ENCODE results near the gene TCF7L2.

Gene TCF7L2

GRCh38 chr10:113128450-113129070 is 178.5 kb downstream of the TCF7L2 start:
- DNase-seq: no peak

- DNase-seq: no peak
Observed at GRCh38 chr10:113129117-113129516, 179.1 kb downstream of the TCF7L2 start.

GRCh38 chr10:113130014-113130641 is 180.1 kb downstream of the TCF7L2 start:
- no peak for DNase-seq

- DNase-seq: no peak
Observed at GRCh38 chr10:113131613-113132261, 181.7 kb downstream of the TCF7L2 start.

DNA sequence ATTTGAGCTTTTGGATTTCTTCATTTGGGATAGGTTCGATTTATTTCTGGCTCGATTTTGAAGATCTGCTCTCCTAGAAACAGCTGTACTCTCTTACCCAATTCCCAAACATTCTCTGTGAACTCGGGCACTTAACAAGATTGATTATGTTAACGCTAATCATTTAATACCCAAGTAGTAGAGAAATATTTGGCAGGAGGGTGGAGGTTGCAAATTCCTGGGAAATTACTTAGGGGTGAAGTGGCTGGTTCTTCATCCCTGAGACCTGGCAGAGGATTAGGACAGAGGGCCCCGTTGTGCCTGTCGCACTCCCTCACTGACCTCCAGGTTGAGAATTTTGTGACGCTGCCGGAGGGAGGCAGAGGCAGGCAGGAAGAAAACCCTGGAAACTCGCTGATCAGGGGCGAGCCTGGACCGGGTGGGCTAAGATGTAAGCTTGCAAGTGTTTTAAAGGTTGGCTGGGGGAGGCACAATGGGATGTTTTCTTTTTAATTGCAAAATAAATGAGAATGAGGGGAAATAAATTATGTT is 182.6 kb downstream of the TCF7L2 start:
- no peak for DNase-seq

DNA sequence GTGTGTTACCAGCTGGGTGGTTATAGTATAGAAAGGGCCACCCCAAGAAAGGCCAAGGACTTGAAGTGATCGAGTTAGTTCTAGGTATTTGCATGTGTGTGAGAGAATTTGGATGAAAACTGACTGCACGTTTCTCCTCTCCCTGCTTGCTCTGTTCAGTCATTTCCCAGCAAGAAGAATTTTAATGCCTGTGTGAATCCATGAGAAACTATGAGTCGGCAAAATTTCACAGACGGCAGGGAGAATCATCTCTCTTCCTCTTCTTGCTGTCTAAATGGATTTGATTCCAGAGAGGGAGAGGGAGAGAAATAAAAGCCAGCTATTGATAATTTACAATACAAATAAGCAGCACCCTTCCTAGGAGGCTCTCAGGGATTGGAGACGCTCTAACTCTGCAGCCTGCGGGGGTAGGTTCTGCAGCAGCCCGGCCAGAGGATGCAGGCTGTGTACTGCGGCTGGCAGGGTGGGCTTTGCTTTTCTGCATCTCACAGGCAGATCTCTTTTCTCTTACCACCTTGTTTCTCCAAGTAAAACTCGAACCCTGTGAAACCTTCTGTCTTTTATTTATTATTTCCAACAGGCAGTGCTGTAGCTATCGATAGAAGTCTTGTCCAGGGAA is 183.6 kb downstream of the TCF7L2 start:
- no peak for DNase-seq

DNA sequence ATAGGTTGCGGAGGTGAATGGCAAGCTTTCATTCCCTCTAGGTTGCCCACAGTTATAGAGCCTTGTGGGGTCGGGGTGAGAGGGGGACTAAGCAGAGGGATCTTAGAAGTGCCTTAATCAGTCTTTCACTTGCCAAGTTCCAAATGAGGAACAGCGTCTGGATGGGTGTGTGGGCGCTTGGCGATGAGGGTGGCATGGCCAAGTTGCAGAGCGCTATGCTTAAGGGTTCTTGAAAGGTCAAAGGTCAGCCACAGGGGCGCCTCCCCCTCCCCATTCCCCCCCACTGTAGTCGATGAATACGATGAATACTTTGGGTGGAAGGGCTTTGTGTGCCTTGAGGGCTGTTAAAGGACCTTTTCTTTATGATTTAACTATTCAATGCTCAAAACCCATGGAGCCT is 185.0 kb downstream of the TCF7L2 start:
- no peak for DNase-seq

DNA sequence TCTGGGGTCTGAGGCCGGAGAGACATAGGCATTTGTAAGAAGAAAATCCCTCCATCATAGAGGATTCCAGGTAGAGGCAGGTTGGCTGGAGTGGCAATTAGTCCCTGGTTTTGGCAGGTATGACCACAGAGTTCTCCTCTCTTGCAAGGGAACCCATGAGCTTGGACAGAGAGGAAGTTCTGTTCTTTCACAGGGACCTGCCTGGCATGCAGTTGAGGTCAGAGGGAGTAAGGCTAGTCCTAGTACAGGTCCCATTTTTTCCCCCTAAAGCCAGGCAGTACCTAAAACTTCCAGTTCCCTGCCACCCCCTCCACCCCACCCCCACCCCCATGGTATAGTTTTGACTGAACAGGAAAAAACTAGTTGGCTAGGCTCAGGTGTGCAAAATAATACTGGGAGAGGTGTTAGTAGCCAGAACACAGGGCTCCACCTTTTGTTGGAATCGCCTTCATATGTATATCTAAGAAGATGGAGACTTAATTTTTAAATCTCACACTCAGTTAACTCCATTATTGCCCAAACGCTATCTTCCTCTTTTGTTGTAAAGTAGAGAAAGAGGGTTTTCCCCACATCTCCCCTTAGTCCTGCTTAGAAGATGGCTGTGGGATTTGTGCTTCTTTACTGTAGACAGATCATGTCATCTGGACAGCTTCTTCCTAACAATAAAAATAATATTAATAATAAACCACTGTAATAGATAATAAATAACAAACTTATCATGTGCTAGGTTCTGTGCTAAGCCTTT is 188.1 kb downstream of the TCF7L2 start:
- no peak for DNase-seq

DNA sequence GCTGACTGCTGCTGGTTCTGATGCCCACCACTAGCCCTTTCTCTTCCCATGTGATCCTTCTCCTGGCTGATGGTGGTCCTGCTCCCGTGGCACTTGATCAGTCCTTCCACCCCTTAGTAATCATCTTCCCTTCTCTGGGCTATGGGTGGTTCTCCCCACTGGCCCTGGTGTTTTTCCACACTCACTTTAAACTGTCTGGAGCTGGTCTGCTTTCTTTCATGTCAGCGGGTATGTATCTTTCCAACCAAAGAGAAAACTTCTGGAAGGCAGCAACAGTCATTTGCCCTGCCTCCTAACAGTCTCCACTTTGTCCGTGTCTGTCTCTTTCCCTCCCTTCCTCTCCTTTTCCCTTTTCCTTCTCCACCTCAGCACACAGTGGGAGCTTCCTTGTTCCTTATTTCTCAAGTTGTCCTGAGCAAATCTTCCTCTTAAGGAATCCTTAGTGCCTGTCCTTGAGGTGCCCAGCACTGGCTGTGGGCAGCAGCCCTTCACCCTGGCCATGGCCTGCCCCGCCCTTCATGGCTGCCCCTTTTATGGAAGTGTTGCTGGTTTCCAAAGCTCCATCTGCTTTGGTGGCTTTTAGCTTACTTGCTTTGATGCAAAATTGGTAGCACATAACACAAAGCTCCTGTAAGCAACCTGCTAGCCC is 189.0 kb downstream of the TCF7L2 start:
- no peak for DNase-seq

GRCh38 chr10:113139699-113140098 is 189.7 kb downstream of the TCF7L2 start:
- no peak for DNase-seq

- DNase-seq: no peak
Observed at GRCh38 chr10:113140143-113141011, 190.3 kb downstream of the TCF7L2 start.

DNA sequence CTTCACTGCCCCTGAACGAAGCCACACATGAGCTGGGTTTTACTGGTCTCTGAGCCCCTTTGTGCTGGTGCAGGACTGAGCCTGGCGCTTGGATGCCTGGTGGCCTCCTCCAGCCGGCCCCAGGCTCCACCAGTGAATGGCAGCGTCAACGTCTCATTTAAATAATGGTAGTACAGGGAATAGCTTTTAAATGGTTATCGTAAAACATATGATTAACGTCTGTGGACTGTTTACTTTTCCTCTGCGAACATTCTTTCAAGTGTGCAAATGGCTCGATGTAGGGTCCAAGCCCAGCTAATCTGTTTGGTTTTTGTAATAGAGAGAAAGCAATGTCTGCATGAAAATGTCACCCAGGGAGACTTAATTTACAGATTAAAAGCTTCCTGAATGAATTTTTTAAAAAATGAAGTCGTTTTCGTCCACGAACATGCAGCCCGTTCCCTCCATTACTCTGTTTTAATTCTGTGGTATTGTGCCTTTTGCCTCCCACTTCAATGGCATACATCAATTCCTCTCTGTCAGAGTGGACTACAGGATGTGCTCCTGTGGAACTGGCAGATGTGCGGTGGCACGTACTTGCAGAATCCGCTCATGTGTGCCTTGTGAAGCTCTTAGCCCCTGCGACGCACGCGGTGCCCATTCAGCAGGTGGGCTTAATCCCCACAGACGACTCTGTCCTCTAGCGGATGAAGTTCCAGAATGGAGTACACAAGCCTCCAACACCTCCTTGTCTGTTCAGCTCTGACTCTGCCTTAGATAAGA is 192.7 kb downstream of the TCF7L2 start:
- DNase-seq: no peak

DNA sequence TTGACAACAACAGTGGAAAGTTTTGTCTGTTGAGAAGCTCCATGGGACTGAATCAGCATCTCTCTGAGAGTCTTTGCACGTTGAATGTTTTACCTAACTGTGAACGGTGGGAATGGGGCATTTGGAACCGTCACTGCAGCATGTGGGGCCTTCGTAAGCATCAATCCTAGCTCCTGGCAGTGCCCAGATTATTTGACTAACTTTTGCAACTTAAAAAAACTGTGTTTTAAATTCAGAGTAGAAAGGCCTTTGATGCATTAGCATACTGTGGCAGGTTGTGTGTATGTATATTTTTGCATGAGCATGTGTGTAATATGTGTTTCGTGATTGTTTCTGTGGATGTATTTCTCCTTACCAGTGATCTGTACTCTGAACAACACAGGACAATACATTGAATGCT is 194.5 kb downstream of the TCF7L2 start:
- DNase-seq: no peak

DNA sequence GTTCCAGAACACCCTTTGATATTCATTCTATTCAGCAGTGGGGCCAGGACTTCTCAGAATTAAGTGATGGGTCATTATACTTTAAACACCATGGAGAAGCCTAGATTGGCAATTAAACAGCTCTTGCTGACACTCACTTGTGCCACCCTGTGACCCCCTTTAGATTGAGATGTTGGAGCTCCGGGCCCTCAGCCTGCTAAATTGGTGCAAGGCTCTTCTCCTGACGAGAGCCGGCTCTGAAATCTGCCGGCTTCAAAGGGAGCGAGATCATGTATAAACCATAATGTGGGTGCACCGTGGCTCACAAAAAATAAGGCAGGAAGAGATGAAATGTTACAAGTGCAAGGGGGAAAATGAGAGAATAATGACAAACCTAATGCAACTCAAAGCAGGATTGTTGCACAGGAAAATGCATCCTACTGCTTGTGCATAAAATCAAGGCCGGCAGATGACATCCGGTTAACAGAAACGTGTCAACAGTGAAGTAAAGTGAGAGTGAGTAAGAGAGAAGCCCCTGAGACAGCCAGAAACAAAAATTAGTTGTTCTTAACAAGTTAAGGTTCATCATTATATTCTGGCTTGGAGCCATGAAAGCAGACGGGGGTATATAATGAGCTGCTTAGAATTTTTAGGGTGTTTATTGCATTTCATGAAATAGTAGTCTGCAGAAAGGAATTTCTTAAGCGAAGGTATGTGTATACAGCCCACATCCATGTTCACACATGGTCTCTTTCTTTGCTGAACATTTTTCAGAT is 198.2 kb downstream of the TCF7L2 start:
- DNase-seq: no peak

DNA sequence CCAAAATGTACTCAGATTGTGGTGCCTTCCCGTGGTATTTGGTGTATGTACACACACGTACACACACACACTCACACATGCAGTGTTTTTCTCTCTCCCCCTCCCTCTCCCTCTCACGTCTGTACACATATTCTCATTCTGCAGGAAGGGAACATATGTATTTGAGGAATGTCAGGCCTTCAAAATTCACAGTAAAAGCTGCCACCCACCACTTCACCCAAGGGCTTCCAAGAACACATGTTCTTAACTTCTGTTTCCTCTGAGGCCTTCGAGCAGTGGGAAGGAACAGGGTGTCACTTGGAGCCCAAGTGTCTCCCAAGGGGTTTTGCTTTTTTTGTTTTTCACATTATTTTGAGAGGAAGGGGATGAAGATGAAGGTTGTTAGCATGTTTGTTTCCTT is 198.9 kb downstream of the TCF7L2 start:
- DNase-seq: no peak

DNA sequence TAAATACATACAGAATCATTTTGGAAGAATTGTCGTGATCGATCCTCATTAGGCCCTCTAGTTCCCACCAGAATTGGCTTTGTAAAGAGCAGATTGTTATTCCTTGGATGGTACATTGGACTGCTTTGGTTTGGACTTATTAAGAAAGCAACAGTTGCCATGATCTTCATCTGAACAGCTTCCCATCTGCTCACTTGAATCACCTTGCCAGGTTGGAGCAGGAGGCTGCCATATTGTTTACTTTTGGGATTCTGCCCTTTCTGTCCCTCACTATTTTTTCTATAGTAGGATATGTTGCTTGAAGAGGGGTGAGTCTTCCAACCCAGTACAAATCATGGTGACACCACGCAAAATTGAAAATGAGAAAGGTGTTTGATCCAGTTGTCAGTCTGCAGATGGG is 199.6 kb downstream of the TCF7L2 start:
- DNase-seq: no peak

- DNase-seq: no peak
Observed at GRCh38 chr10:113151190-113151666, 201.2 kb downstream of the TCF7L2 start.

GRCh38 chr10:113153493-113154102 is 203.6 kb downstream of the TCF7L2 start:
- DNase-seq: no peak

DNA sequence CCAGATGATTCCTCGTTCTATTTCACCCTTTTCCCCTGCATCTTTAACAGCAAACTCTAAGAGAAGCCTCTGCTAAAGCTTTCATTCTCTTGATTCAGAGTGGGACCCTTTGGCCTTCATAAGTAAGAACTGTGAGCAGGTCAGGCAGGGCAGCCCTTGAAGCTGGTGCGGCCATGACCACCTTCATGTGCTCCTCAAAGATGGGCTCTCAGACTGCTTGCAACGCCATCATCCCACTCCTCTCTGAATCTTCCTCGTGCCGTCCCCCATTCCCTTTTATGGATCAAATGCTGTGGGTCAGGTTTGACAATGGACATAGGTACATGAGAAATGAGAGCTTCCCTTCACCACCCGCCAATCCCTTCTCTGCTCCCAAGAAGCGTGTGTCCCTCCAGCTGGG is 207.4 kb downstream of the TCF7L2 start:
- no peak for DNase-seq

Data from DMS79 (cell line).